GM23338 (cell line): ENCODE measurements around the gene ACADS. TPM values are rescaled to one million over a fixed set of nuclear protein-coding genes. Genes with fewer than 3 reads are reported as not detected.

Experiments
- ATAC-seq: fragments of 200-7000 bp; cut with Tn5 transposase; 3 replicates; pipeline ENCODE4 v1.9.1; 2020
- DNase-seq: peaks from one replicate; pipeline ENCODE4 v3.0.0-alpha.2; 2015; ENCODE audit warnings: low spot score
- H2AFZ ChIP-seq: fragments of 200-600 bp; sonication (generic); 2 replicates; pipeline ENCODE4 v1.8.0; 2016; ENCODE audit warnings: antibody characterized with exemption, mild to moderate bottlenecking, moderate library complexity
- H3F3A ChIP-seq: fragments of 200-600 bp; sonication (generic); replicated peaks from 2 replicates; pipeline ENCODE4 v1.8.0; 2017; ENCODE audit warnings: antibody characterized with exemption, mixed run types, low read depth
- H3K27ac ChIP-seq: fragments of 200-600 bp; sonication (generic); 2 replicates; pipeline ENCODE4 v1.6.1; 2016; ENCODE audit warnings: low read depth
- H3K27me3 ChIP-seq: fragments of 200-600 bp; sonication (generic); 2 replicates; pipeline ENCODE4 v1.8.0; 2016; ENCODE audit warnings: mild to moderate bottlenecking, mixed run types, moderate library complexity; ENCODE audit not compliant: insufficient read depth
- H3K36me3 ChIP-seq: fragments of 200-600 bp; sonication (generic); 2 replicates; pipeline ENCODE4 v1.8.0; 2016; ENCODE audit warnings: mild to moderate bottlenecking; ENCODE audit not compliant: insufficient read depth
- H3K4me1 ChIP-seq: fragments of 200-600 bp; sonication (generic); 2 replicates; pipeline ENCODE4 v1.8.0; 2016; ENCODE audit warnings: mild to moderate bottlenecking, moderate library complexity; ENCODE audit not compliant: insufficient read depth
- H3K4me2 ChIP-seq: fragments of 200-600 bp; sonication (generic); 2 replicates; pipeline ENCODE4 v1.7.1; 2017; ENCODE audit warnings: mixed run types
- H3K4me3 ChIP-seq: fragments of 200-600 bp; sonication (generic); 2 replicates; pipeline ENCODE4 v1.6.1; 2016; ENCODE audit warnings: mixed run types
- H3K79me2 ChIP-seq: fragments of 200-600 bp; sonication (generic); replicated peaks from 2 replicates; pipeline ENCODE4 v1.8.0; 2017; ENCODE audit warnings: mild to moderate bottlenecking; ENCODE audit not compliant: insufficient read depth
- H3K9me2 ChIP-seq: fragments of 200-600 bp; sonication (generic); 2 replicates; pipeline ENCODE4 v1.8.0; 2017; ENCODE audit not compliant: insufficient read depth
- H4K20me1 ChIP-seq: fragments of 200-600 bp; sonication (generic); replicated peaks from 2 replicates; pipeline ENCODE4 v1.8.0; 2017; ENCODE audit warnings: mild to moderate bottlenecking; ENCODE audit not compliant: insufficient read depth
- H3K27ac Mint-ChIP-seq: 2 replicates; pipeline ENCODE4 v1.8.0; 2020; ENCODE audit warnings: inconsistent platforms, mild to moderate bottlenecking, moderate library complexity, mixed read lengths
- H3K27me3 Mint-ChIP-seq: 3 replicates; pipeline ENCODE4 v1.8.0; 2022; ENCODE audit warnings: low read depth, mild to moderate bottlenecking, moderate library complexity, mixed read lengths, inconsistent platforms; ENCODE audit not compliant: insufficient read depth, poor library complexity
- H3K36me3 Mint-ChIP-seq: 3 replicates; pipeline ENCODE4 v1.8.0; 2021; ENCODE audit warnings: low read depth, mild to moderate bottlenecking, inconsistent platforms, moderate library complexity, mixed read lengths
- H3K4me1 Mint-ChIP-seq: 3 replicates; pipeline ENCODE4 v1.8.0; 2020; ENCODE audit warnings: mild to moderate bottlenecking, inconsistent platforms, mixed read lengths
- H3K4me3 Mint-ChIP-seq: 3 replicates; pipeline ENCODE4 v1.8.0; 2021; ENCODE audit warnings: moderate library complexity, mild to moderate bottlenecking, inconsistent platforms, mixed read lengths
- H3K9me3 Mint-ChIP-seq: 3 replicates; pipeline ENCODE4 v1.8.0; 2020; ENCODE audit warnings: moderate library complexity, mild to moderate bottlenecking, inconsistent platforms, mixed read lengths
- CREB1 ChIP-seq: fragments of 250-450 bp; sonication (Bioruptor Pico); IDR thresholded peaks from 2 replicates; pipeline ENCODE4 v1.5.0; 2020; ENCODE audit warnings: low read depth, mild to moderate bottlenecking, moderate library complexity
- CTCF ChIP-seq, 2 experiments: fragments of 200-600 bp in 1 of 2; sonication (generic) in 1 of 2; conservative IDR thresholded peaks; 2 replicates each; pipeline versions ENCODE4 v1.5.1 to v1.6.1; 2016 to 2017; ENCODE audit warnings: antibody characterized with exemption in 2 of 2, low read depth in 2 of 2, mild to moderate bottlenecking in 2 of 2, moderate library complexity in 1 of 2
- ETS1 ChIP-seq: IDR thresholded peaks from 2 replicates; pipeline ENCODE4 v1.6.1; 2016; ENCODE audit warnings: antibody characterized with exemption
- EZH2 ChIP-seq: fragments of 200-600 bp; sonication (generic); IDR thresholded peaks from one replicate; pipeline ENCODE4 v1.8.0; 2017; ENCODE audit warnings: antibody characterized with exemption, mild to moderate bottlenecking, low read depth; ENCODE audit not compliant: unreplicated experiment
- EZH2phosphoT487 ChIP-seq: fragments of 200-600 bp; sonication (generic); IDR thresholded peaks from one replicate; pipeline ENCODE4 v1.8.1; 2018; ENCODE audit warnings: antibody characterized with exemption; ENCODE audit not compliant: unreplicated experiment
- JUNB ChIP-seq: IDR thresholded peaks from one replicate; pipeline ENCODE4 v1.6.1; 2016; ENCODE audit warnings: antibody characterized with exemption; ENCODE audit not compliant: unreplicated experiment
- NANOG ChIP-seq: IDR thresholded peaks from 2 replicates; pipeline ENCODE4 v1.6.1; 2016; ENCODE audit warnings: antibody characterized with exemption, borderline replicate concordance
- POLR2AphosphoS5 ChIP-seq: IDR thresholded peaks from 2 replicates; pipeline ENCODE4 v1.6.1; 2016; ENCODE audit warnings: antibody characterized with exemption, low read depth
- REST ChIP-seq: IDR thresholded peaks from one replicate; pipeline ENCODE4 v1.6.1; 2018; ENCODE audit warnings: antibody characterized with exemption; ENCODE audit not compliant: unreplicated experiment
- STAT1 ChIP-seq: IDR thresholded peaks from one replicate; pipeline ENCODE4 v1.6.1; 2016; ENCODE audit warnings: antibody characterized with exemption; ENCODE audit not compliant: unreplicated experiment
- ZNF331 ChIP-seq: fragments of 250-450 bp; sonication (Bioruptor Pico); IDR thresholded peaks from 2 replicates; pipeline ENCODE4 v1.5.0; 2020; ENCODE audit warnings: low read depth, mild to moderate bottlenecking, moderate library complexity
- ZNF462 ChIP-seq: fragments of 250-450 bp; sonication (Bioruptor Pico); IDR thresholded peaks from 2 replicates; pipeline ENCODE4 v1.5.0; 2020; ENCODE audit warnings: mild to moderate bottlenecking, moderate library complexity
- polyA plus RNA-seq: library from polyadenylated mRNA; unstranded; fragments of >200 nt; fragmentation: Nextera tagmentation; extraction: Ambion mirVana; gene quantifications from 2 replicates; pipeline ENCODE4 v1.2.1, GENCODE V29; 2016
- total RNA-seq: library from RNA; depleted of rRNA; stranded (reverse); fragments of >200 nt; shearing (Covaris generic); gene quantifications from 2 replicates; pipeline ENCODE4 v1.2.3, GENCODE V29; 2014

ACADS gene
- total and polyA plus RNA-seq, 2 experiments from 2014 or later, result 3.1 to 5.7 TPM

- Histone ChIP-seq H3K9me2 (no peaks in the 10 kb centered on the region), H3K36me3 (no peaks in the 10 kb centered on the region), H3K4me3 (no peak overlapping the region), H3K27me3 (no peaks in the 10 kb centered on the region), H3K4me2 (no peak overlapping the region), H3K79me2 (no peaks in the 10 kb centered on the region), H4K20me1 (no peaks in the 10 kb centered on the region), H3K27ac (no peak overlapping the region), H3F3A (no peaks in the 10 kb centered on the region), H2AFZ (no peak overlapping the region), H3K4me1 (peaks cover 5% of the 10 kb centered on the region; the same call in 1 of the 2 replicates)
- Mint-ChIP-seq H3K9me3 (no peaks in the 10 kb centered on the region), H3K27me3 (peaks cover 5% of the 10 kb centered on the region), H3K27ac (no peak overlapping the region), H3K36me3 (no peaks in the 10 kb centered on the region), H3K4me3 (no peak overlapping the region), H3K4me1 (peaks cover 4% of the 10 kb centered on the region)
- TF ChIP-seq POLR2AphosphoS5 (no peak), REST (no peak), JUNB (no peak), CTCF (conservative IDR thresholded peaks at IDR 0.05; ENCODE audit: low read depth in 2 of 2) (no peak), EZH2 (no peak), CREB1 (CRISPR knock-in tag) (no peak), ZNF462 (no peak), ETS1 (no peak), ZNF331 (no peak), EZH2phosphoT487 (no peak), NANOG (no peak), STAT1 (no peak)
- no peak for DNase-seq
- no peak for ATAC-seq
Observed at GRCh38 chr12:120678572-120678971, 47.1 kb upstream of the ACADS start.
